GM21619 (cell line): ENCODE measurements around the gene ANKRD50.

Experiments
- ATAC-seq: cut with Tn5 transposase; IDR thresholded peaks from one replicate; pipeline ENCODE4 v1.9.1; 2021; ENCODE audit not compliant: unreplicated experiment

Gene ANKRD50

DNA sequence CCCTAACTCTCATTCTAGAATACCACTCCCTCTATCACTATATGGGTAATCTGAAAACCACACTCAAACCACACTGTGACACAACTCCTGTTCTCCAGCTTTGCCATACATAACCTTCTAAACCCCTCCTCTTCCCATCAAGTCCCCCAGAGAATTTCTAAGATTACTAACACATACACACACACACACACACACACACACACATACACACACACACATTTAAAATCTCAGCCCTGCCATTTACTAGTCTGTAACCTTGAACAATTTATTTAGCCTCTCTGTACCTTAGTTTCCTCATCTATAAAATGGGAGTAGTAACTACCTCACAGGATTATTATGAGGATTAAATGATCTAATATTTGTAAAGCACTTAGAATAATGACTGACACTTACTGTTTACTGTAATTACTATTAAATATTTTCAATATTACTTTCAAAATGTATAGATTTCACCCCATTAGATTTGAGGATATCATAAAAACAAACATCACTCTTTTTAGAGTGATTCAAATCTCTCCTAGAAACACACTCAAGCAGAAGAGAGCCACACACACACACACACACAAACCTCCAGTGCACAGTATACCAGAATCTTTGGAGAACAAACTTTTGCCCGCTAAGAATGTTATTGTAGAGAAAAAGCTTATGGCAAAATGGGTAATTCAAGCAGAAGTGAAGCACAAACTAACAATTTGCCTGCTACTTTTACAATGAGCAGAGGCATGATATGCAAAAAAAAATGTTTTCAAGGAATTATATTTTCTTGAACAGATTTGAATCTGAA lies 3.8 kb downstream of the ANKRD50 start:
- ATAC-seq = no peak

DNA sequence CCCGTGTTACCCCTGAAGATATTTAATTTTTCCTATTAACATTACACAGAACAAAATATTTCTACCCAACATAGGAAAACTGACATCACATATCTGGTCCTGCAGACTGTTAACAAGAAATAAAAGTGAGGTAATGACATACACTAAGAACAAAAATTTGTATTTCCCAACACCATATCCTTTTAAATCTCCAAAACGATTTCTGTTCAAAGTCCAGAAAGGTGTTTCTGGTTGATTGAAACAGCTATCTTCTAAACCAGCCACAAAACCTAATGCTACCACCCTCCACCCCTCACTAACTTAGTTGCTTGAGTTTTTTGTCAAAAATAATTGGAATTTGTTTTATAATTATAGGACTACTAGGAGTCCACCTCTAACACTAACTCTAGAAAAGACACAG lies 7.1 kb downstream of the ANKRD50 start:
- no peak for ATAC-seq

DNA sequence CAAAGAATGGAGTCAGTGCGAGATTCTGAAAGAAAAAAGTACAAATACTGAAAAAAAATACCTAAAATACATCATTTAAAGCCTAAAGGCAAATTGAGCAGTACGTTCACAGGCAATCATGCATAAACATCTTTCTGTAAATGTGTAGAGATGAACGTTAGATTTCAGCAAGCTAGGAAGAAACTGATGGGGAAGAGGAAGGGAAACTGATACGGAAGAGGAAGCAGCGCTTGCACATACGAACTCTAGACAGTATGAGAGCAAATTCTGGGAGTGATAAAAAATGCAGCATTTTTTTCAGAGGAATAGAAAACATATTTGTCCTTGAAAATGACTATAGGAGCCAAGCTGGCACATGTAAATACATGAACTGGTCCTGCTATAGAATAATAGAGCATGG lies 9.4 kb downstream of the ANKRD50 start:
- ATAC-seq = no peak

- no peak for ATAC-seq
Observed at GRCh38 chr4:124697441-124697840, 15.1 kb downstream of the ANKRD50 start.

DNA sequence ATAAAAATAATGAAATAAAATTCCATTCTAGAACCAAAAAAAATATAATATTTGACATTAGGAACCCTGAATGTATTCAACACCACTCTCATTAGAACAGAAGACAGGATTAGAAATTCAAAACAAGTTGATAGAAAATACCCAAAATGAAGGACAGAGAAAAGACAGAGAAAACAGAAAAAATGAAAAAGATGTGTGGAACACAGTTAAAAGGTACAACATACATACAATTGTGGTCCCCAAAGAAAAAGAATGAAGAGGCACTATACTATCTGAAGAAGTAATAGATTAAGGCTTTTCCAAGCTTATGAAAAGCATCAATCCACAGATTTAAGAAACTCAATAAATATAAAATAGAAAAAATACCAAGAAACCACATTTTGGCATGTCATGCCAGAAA lies 16.4 kb downstream of the ANKRD50 start:
- ATAC-seq = no peak

DNA sequence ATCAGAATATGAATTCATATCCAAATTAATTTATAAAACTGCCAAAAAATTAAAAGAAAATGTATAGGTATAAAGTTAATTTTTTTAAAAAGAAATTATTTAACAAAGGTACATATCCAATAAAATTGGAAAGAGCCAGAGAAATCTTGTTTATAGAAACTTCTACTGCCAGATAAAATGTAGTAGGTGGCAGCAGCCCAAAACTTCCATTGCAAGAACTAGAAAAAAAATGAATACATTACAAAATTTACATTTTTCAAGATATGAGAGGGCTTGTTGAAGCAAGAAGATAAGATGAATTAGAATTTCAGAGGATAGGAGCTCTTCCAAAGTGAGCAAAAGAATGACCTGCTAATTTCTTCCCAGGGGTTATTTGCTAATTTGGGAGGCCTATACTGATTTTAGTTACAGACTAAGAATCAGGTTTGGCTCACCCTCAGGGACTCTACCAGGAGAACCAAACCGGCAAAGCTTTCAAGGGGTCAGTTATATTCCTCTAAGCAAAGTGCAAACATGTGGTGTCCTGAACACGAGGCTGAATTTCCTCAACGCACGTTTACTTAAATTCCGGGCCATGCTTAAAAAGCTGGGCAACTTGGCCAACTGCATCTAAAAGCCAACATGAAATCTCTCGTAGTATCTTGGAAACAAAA lies 17.5 kb downstream of the ANKRD50 start:
- no peak for ATAC-seq

GRCh38 chr4:124694306-124694705 lies 18.2 kb downstream of the ANKRD50 start:
- ATAC-seq = no peak

DNA sequence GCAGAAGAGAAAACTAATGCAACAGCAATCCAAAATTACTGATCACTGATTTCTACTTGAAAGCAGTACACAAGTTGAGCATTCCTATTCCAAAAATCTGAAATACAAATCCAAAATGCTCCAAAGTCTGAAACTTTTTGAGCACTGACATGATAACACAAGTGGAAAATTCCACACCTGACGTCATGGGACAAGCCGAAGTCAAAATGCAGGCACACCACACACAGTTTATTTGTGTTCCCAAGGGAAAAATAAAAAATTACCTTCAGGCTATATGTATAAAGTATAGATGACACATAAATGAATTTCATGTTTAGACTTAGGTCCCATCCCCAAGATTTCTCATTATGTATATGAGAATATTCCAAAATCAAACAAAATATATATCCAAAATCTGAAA lies 20.7 kb downstream of the ANKRD50 start:
- ATAC-seq = no peak

DNA sequence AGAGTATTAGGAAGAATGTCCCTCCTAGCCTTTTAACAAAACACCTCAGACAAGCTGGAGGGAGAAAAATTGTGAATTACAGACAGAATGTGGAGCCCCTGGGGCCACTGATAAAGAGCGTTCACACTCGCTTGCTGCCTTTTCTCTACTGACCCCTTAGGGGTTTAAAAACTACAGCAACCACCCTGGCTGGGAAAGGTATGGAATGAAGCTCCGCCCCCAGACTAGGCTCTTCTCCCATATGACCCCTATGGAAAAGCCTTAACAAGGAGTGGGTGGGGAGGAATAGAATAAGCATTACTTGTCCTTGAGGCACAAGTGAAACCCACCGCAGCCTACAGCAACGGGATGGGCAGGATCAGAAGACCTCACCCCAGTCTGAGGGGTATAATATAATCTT lies 26.3 kb downstream of the ANKRD50 start:
- ATAC-seq = no peak

GRCh38 chr4:124685851-124686250 lies 26.7 kb downstream of the ANKRD50 start:
- ATAC-seq = no peak

- ATAC-seq = no peak
Observed at GRCh38 chr4:124684301-124684700, 28.2 kb downstream of the ANKRD50 start.

- ATAC-seq = no peak
Observed at GRCh38 chr4:124682384-124682783, 30.1 kb downstream of the ANKRD50 start.

DNA sequence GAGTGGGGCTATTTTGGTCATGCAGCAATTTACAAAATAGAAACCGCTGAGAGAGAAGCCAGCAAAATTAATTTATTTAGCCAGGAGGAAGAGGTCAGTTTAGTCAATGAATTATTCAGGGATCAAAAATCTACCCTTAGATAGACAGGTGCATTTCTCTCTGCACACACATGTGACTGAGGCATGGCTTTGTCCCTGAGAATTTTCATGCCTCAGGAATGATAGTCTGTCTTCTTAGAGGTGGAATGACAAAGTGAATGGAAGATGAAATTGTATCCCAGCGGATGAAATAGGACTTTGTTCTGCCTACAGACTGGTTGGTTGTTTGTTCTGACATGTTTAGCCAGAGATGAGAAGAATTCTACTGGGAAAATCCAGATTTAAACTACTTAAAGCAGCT lies 46.0 kb downstream of the ANKRD50 start:
- no peak for ATAC-seq

DNA sequence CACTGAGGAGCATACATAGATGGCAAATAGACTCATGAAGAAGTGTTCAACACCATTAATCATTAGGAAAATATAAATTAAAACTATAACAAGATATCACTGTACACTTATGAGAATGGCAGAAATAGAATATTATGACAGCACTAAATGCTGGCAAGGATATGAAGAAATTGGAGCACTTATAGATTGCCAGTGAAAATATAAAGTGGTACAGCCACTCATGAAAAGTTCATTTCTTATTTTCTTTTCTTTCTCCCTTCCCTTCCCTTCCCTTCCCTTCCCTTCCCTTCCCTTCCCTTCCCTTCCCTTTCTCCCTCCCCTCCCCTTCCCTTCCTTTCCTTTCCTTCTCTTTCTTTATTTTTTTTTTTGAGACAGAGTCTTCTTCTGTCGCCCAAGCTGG lies 53.7 kb downstream of the ANKRD50 start:
- ATAC-seq = no peak

- no peak for ATAC-seq
Observed at GRCh38 chr4:124650614-124651013, 61.9 kb downstream of the ANKRD50 start.

DNA sequence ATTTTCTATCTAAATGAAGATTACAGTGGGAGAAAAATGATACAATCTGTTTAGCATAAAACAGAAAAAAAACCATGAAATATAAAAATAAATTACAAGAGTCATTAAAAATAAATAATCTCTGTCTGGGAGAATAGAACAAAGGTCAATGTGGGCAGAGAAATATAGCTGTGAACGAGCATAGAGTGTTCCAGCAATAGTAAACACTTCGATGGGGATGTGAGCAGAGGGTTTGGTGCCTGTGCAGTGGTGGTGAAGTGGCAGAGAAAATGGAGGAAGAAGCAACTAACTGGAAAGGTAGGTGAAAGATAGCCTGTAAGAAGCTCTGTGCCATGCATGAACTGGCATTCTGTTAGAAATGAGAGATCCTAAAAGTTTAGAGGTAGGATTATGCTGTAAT lies 64.9 kb downstream of the ANKRD50 start:
- no peak for ATAC-seq

GRCh38 chr4:124644621-124645020 lies 67.9 kb downstream of the ANKRD50 start:
- no peak for ATAC-seq

DNA sequence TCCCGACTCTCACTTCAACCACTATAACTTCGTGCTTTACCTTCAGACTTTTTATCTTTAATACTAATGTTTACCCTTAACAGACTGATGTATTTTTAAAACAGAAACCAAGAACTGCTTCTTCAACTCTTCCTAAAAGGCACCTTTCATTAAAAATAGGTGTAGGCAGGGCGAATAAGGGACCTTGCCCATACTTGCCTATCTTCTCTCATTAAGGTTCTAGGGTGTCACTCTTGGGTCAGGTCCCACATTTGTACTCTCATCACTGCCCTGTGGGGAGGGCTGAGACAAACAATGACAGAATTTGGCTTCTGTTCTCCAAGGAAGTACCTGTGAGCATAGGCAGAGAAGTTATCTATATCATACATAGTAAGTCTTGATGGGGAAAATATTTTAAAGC lies 69.7 kb downstream of the ANKRD50 start:
- no peak for ATAC-seq

DNA sequence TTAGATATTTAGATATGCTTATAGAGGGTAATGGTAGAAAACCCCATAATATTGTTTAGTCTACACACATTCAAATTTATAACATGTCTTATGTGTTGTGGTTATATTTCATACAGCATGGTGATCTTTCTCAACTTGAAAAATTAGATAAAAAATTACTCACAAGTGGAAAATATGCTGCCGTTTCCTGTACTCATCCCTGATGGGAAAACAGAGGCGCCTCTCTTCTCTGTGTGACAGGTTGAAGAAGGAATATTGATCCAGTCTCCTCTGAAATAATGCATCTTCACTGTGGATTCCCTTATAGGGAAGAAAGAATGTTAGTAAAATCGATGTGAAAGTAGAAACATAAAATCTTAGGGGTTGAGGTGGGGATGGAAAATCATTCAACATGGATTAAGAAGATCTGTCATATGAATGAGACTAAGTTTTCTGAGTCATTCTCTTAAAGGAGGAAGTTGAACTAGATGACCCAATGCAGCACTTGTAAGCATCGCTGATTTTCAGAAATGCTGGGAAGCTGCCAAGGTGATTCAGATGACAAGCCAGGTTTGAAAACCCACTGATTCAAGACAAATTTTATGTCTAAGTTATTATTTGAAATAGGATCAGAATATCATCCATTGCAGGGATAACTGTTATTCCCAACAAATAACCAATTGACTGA lies 70.7 kb downstream of the ANKRD50 start:
- ATAC-seq = no peak

- ATAC-seq = no peak
Observed at GRCh38 chr4:124640022-124640730, 72.4 kb downstream of the ANKRD50 start.

DNA sequence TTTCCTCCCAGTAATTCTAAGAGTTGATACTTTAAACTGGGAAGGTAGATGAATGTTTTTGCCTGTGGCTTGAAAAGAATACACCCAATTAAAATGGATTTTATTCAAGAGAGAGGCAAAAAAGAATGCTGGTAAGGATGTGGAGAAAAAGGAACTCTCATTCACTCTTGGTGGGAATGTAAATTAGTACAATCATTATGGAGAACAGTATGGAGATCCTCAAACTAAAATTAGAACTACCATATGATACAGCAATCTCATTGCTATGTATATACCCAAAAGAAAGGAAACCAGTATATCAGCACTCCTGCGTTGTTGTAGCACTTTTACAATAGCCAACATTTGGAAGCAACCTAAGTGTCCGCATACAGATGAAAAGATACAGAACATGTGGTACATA lies 75.2 kb downstream of the ANKRD50 start:
- no peak for ATAC-seq

DNA sequence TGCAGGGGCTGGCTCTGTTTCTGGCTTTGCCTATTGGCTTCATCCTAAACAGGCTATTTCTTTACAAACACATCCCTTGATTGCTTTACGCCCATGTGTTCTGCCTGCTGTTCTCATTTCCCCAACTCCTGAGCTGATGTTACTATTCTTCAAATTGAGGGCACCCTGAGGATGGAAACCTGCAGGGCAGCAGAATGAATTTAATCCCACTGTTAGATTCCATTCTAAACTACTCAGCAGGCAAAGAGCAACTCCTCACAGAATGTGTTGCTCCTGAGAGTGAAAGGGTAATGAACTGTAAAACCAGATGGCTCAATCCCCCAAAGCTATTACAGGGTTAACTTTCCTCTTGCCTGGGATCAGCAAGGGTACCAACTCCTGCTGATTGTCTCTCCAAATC lies 75.7 kb downstream of the ANKRD50 start:
- no peak for ATAC-seq
